ENCODE data around the gene GPR179.
"Not testable (repeated sequence)": the region's sequence is repeated elsewhere in the genome, so short reads cannot be mapped to it uniquely, and the experiment has no call there.

- TF ChIP-seq CTCF, POLR2A, EP300 (IDR thresholded peaks at IDR 0.05): not testable (repeated sequence)
These were observed 57.2 kb downstream of the GPR179 start for GRCh38 chr17:38286501-38287091.
